Measurements from ENCODE around the gene SLIT3.

DNA sequence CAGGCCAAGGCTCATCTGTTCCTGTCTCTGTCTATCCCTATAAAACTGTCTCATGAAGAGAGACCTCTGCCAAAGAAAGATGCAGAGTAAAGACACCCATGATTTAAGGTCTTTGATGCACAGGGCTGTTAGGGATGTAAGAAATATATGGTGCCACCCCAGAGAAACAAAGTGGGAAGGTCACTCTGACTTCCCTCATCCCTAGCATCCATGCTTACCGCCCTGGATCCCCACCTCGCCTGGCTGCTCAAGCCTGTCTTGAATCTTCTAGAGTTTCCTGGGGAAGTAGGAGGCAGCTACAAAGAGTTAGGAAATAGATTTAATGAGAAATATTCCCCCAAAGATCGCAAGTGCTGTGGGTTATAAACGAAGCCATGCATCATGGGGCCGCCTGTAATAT, 349.2 kb downstream of the SLIT3 start:
- TF ChIP-seq POLR2A (IDR thresholded peaks at IDR 0.05; ENCODE audit: low read depth, low read length) (no peak), MYC (IDR thresholded peaks at IDR 0.05; ENCODE audit: insufficient read depth, insufficient read length, insufficient replicate concordance, low read length, severe bottlenecking) (no peak), EP300 (IDR thresholded peaks at IDR 0.05; ENCODE audit: borderline replicate concordance in 1 of 2, control insufficient read depth in 1 of 2, low read depth in 2 of 2, low read length in 2 of 2) (no peak), POLR2AphosphoS5 (IDR thresholded peaks at IDR 0.05; ENCODE audit: low read length) (no peak), IKZF1 (conservative IDR thresholded peaks at IDR 0.05) (no peak)
- TF ChIP-seq, protein P1, sequence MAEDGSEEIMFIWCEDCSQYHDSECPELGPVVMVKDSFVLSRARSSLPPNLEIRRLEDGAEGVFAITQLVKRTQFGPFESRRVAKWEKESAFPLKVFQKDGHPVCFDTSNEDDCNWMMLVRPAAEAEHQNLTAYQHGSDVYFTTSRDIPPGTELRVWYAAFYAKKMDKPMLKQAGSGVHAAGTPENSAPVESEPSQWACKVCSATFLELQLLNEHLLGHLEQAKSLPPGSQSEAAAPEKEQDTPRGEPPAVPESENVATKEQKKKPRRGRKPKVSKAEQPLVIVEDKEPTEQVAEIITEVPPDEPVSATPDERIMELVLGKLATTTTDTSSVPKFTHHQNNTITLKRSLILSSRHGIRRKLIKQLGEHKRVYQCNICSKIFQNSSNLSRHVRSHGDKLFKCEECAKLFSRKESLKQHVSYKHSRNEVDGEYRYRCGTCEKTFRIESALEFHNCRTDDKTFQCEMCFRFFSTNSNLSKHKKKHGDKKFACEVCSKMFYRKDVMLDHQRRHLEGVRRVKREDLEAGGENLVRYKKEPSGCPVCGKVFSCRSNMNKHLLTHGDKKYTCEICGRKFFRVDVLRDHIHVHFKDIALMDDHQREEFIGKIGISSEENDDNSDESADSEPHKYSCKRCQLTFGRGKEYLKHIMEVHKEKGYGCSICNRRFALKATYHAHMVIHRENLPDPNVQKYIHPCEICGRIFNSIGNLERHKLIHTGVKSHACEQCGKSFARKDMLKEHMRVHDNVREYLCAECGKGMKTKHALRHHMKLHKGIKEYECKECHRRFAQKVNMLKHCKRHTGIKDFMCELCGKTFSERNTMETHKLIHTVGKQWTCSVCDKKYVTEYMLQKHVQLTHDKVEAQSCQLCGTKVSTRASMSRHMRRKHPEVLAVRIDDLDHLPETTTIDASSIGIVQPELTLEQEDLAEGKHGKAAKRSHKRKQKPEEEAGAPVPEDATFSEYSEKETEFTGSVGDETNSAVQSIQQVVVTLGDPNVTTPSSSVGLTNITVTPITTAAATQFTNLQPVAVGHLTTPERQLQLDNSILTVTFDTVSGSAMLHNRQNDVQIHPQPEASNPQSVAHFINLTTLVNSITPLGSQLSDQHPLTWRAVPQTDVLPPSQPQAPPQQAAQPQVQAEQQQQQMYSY (CRISPR knock-in tag; IDR thresholded peaks at IDR 0.05): no peak
